ENCODE measurements around the gene KCNIP4.

The KCNIP4 gene

GRCh38 chr4:21986307-21986706 lies 37.7 kb upstream of the KCNIP4 start:
- DNase-seq = no peak
- no peak for TF ChIP-seq CTCF (IDR thresholded peaks at IDR 0.05)
- Mint-ChIP-seq H3K4me1 (no peaks in the 10 kb centered on the region), H3K9me3 (no peaks in the 10 kb centered on the region), H3K36me3 (ENCODE audit: low read depth) (no peaks in the 10 kb centered on the region), H3K4me3 (no peak overlapping the region), H3K27ac (no peak overlapping the region), H3K27me3 (ENCODE audit: low read depth, poor library complexity) (peaks cover 8% of the 10 kb centered on the region)

- no peaks in the 10 kb centered on the region for H3K9me3 Mint-ChIP-seq
- no peaks in the 10 kb centered on the region for H3K36me3 Mint-ChIP-seq (ENCODE audit: low read depth)
- no peak overlapping the region for H3K4me3 Mint-ChIP-seq
- no peaks in the 10 kb centered on the region for H3K4me1 Mint-ChIP-seq
- TF ChIP-seq CTCF (IDR thresholded peaks at IDR 0.05) = no peak
- no peak overlapping the region for H3K27ac Mint-ChIP-seq
- no peak for DNase-seq
- H3K27me3 Mint-ChIP-seq (ENCODE audit: low read depth, poor library complexity) = peaks cover 8% of the 10 kb centered on the region
These were observed 33.5 kb upstream of the KCNIP4 start for GRCh38 chr4:21982087-21982486.

- no peak overlapping the region for H3K27ac Mint-ChIP-seq
- H3K36me3 Mint-ChIP-seq (ENCODE audit: low read depth) = no peaks in the 10 kb centered on the region
- no peak overlapping the region for H3K4me3 Mint-ChIP-seq
- DNase-seq = no peak
- H3K9me3 Mint-ChIP-seq = peaks cover 12% of the 10 kb centered on the region
- H3K27me3 Mint-ChIP-seq (ENCODE audit: low read depth, poor library complexity) = peaks cover 4% of the 10 kb centered on the region
- no peak for TF ChIP-seq CTCF (IDR thresholded peaks at IDR 0.05)
- H3K4me1 Mint-ChIP-seq = no peaks in the 10 kb centered on the region
These were observed 30.6 kb upstream of the KCNIP4 start for GRCh38 chr4:21979196-21979595.

- Mint-ChIP-seq H3K4me3 (no peak overlapping the region), H3K27me3 (ENCODE audit: low read depth, poor library complexity) (no peaks in the 10 kb centered on the region), H3K27ac (no peak overlapping the region), H3K36me3 (ENCODE audit: low read depth) (no peaks in the 10 kb centered on the region), H3K4me1 (no peaks in the 10 kb centered on the region), H3K9me3 (peaks cover 12% of the 10 kb centered on the region)
- no peak for DNase-seq
- TF ChIP-seq CTCF (IDR thresholded peaks at IDR 0.05) = no peak
These were observed 27.6 kb upstream of the KCNIP4 start for GRCh38 chr4:21976166-21976565.

- H3K4me3 Mint-ChIP-seq = no peak overlapping the region
- no peak for DNase-seq
These were observed 25.3 kb upstream of the KCNIP4 start for GRCh38 chr4:21973850-21974249.

More at GRCh38 chr4:21973850-21974249, 25.3 kb upstream of the KCNIP4 start:
- H3K9me3 Mint-ChIP-seq = peaks cover 12% of the 10 kb centered on the region
- no peaks in the 10 kb centered on the region for H3K4me1 Mint-ChIP-seq
- H3K36me3 Mint-ChIP-seq (ENCODE audit: low read depth) = no peaks in the 10 kb centered on the region
- H3K27me3 Mint-ChIP-seq (ENCODE audit: low read depth, poor library complexity) = peaks cover 3% of the 10 kb centered on the region
- no peak for TF ChIP-seq CTCF (IDR thresholded peaks at IDR 0.05)
- no peak overlapping the region for H3K27ac Mint-ChIP-seq

Measured in nephron progenitor cell (in vitro differentiated cells).